DMS153 treated with DMSO at 0.1 percent for 48 hours (cell line): Measurements from ENCODE around the gene FKBP4.

Experiments used
- DNase-seq: peaks from one replicate; lab custom pipeline; 2025; ENCODE audit not compliant: unreplicated experiment; lab: John Stamatoyannopoulos, UW

The FKBP4 gene

DNA sequence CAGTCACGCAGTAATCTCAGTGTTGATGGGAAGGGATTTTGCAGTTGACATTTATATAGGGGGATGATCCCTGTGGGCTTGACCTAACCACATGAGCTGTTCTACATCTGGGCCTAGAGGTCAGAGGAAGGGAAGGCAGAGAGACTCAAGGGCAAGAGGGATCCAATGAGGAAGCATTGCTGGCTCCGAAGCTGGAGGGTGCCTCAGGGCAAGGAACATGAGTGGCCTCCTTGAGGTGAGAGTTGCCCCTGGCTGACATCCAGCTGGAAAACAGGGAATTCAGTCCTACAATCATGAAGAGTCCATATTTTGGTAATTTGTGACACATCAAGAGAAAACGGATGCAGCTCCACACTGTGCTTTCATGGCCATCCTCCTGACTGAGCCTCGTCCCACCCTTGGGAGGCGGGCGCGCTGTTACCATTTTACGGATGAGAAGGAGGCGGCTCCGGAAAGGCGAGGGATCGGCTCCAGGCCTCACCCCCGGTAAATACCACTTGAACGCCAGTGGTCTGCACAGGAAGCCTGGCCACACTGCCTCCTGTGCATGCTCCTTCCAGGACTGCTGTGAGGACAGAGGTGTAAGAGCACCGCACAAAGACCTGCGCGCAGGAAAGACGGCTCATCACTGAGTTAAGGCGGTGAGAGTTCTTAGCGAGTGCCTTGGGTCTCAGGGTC, 18.5 kb upstream of the FKBP4 start:
- DNase-seq, result no peak

DNA sequence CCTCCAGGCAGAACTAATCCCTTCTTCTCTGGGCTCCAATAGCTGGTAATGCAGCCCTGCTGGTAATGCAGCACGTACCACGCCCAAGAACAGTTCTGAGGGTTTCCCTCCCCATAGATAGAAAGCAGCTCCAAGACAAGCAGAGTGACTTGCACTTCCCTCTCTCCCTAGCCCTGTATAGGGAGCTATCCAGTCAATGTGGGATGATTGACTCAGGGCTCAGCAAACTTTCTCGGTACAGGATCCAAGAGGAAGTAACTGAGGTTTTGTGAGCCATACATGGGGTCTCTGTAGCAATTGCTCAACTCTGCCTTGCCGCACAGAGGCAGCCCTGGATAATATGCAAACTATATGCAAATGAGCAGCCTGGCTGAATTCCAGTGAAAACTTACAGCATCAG, 15.5 kb upstream of the FKBP4 start:
- DNase-seq, result no peak

DNA sequence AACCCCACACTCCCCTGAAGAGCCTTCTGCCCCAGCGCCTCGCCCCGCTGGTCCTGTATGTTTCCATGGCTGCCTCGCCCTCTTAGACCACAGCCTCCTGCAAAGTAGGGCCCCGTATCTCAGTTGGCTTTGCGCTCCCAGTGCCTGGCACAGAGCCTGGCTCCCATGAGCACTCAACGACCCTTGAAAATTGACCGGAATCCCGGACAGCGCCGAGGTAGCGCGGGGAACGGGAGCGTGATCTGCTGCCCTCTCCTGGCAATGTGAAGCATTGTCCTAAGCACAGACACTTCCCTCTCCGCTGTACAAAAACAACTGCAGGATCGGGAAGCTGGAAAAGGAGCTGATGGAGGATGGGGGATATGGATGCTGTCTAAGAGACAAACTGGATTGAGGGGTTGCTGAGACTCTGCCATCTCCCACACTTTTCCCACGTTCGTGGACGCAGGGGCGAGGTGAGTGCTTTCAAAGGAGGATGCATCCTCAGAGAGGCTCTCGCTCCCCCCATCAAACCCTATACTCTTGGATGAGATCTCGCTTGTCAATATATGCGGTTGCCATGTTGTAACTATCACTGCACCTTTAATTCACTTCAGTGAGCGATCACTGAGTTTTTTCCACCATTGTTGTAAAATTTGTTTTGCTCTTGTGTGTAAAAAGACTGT, 10.7 kb upstream of the FKBP4 start:
- DNase-seq, result peak; percentile 63

DNA sequence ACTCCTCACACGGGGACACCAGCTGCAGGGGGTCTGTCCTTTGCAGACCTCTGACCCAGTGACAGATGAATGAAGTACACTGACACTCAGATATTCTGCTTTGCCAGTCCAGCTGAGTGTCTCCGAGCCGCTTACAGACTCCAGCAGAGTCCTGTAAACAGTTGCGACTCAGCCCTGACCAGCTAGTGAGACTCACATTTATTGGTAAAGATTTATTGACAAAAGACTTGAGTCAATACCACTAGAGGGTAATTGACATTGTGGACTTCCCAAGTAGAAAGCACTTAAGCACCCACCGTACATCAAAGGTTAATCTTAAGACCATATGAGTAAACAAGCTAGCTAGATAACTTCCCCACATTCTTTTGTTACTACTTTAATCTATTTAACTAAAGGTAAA, 9.8 kb upstream of the FKBP4 start:
- no peak for DNase-seq

DNA sequence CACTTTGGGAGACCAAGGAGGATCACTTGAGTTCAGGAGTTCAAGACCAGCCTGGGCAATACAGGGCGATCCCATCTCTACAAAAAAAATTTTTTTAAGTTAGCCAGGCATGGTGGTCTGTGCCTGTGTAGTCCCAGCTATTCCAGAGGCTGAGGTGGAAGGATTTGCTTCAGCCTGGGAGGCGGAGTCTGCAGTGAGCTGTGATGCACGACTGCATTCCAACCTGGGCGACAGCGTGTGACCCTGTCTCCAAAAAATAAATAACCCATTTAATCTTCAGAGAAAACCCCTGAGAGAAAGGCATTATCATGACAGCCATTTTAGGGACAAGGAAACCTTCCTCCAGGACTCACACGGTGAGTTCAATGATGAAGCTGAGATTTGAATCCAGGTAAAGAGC, 3.7 kb upstream of the FKBP4 start:
- DNase-seq, result no peak

DNA sequence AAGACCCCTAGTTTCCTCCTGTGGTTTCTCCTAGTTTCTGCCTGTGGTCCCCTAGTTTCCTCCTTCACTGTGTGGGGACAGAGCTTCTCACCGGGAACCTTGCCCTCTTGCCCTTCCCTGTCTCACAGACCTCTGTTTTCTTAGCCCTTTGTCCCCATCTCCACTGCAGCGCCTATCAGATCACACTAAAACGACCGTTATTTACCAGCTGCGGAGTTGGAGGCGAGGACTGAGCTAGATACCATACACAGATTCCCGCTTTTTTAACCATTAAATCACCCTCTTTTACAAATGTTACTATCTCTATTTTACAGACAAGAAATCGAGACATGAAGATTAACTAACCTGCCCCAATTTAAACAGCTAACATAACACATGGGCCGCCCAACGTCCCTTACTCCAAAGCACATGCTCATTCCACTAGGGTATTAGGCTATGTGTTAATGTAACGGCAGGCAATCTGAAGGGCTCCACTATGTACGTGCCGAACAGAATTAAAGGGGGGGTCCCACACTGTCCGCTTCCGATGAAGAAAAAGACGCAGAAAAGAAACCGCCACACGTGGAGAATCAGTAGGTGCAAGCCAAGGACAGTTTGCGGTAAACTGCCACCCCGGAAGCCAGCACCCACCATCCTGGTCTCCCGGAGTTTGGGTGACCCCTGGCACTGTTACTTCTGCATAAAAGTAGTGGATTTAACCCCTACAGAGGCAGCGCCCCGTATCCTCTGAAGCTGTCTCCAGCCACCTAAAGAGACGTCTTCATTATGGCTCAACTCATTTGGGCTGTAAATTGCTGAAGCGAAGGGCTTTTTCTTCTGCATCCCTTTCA, 1.9 kb upstream of the FKBP4 start:
- DNase-seq, result no peak

DNA sequence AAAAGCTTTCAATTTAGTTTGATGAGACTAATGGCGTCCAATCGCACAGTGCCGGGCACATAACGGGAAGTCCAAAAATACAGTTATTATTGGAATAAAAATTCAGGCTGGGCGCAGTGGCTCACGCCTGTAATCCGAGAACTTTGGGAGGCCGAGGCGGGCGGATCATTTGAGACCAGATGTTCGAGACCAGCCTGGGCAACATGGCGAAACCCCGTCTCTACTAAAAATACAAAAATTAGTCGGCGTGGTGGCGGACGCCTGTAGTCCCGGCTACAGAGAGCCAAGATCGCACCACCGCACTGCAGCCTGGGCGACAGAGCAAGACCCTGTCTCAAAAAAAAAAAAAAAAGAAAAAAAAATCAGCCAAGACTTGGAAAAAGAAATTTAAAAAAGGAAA, 1.2 kb upstream of the FKBP4 start:
- no peak for DNase-seq

DNA sequence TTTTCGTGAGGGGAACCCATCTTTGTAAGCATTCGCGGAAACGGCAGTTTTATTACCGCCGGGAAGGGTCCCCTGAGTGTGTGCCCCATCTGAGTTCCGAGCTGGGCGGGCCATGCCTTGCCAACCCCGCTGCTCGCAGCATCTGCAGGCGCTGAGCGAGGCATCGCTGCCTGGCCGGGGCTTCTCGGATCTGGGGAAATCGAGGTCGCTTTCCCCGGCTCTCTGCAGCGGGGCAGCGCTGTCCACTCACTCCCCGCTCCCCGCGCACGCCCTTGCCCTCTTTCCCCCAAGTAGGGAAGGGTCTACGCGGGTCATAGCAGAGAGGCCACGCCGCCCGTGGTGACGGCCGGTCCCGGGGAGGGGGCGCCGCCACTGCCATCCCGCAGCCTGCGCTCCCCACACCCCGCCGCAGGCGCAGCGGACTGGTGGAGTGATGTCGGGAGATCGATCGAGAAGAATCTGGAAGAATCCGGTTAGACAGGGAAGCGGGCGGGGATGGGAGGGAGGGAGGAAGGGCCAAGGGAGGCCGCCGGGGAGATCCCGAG, 507 bp upstream of the FKBP4 start:
- DNase-seq, result no peak

DNA sequence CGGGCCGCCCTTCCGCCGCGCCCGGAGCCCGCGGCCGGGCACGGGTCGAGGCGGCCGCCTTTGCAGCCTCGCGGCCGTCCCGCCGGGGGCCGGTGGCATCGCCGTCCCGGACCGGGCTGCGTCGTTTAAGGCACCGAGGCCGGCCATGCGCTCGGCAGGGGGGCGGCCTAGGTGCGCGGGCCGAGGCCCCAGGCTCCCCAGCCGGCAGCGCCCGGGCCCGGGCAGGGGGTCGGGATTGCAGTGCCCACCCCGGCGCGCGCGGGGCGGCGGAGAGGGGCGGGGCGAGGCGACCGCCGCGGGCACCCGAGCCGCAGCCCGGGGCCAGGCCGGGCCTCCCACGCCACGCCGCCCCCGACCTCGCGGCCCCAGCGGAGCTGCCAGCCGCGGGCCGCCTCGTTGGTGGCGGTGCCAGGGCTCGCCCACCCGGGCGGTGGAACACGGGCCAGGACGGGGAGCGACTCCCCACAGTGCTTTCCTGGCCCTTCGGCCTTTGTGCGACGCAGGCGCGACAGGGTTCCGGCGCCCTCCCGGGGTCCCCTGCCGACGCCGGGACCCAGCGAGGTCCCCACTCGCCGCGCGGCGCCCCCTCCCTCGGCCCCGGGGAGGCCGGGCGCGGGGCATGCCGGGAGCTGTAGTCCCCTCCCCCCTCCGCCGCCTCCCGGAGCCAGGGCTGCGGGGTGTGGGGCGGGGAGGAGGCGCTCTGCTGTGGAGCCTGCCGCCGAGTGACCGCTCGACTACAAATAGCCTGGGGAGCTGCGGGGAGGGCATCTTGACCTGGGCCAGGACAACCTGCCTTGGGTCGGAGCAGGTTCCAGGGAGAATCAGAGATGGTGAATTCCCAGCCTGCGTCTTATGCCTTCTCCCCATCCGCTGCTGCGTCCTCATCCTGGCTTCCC, 769 bp downstream of the FKBP4 start:
- no peak for DNase-seq

DNA sequence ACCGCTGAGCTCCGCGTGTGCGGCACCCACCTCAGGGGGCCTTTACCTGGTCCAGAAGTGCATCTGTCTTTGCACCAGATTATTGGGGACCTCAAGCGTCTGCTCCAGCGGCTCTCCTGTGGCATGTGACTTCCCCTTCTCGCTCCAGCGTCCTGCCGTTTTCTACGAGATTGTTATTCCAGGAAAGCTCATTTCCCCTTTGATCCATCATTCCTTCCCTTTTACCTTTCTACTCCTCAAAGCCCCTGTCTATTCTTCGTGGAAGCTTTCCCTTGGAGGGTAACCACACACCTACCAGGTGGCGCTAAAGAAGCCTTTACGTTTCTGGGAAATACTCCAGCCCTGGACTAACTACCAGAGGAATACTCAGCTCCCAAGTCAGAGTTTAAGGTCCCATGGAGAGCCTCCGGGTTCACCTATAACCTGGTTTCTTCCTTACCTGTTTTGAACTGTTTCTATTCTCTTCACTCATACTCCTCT, 1.5 kb downstream of the FKBP4 start:
- DNase-seq, result no peak

DNA sequence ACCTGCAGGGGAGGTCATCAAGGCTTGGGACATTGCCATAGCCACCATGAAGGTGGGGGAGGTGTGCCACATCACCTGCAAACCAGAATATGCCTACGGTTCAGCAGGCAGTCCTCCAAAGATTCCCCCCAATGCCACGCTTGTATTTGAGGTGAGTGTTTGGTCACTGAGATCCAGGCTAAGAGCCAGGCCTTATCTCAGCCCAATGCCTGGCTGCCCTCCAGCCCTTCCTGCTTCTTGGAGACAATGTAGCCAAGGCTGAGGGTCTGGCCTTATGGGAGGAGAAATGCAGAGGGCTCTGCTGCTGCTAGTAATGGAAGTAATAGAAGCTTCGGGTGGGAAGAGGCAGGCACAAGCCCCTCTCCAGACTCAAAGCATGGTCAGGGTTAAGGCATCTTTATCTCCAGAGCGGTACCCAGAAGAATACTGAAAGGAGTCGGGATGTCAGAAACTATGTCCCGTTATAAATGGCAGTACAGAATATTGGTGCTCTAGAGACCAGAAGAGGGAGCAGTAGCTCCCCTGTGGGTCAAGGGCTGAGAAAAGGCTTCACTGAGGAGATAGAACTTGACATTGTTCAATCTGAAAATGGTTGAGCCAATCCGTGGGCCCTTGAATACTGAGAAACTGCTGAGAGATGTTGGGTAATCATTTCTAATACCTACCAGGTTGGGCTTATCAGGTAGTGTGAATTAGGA, 3.1 kb downstream of the FKBP4 start:
- DNase-seq, result no peak

DNA sequence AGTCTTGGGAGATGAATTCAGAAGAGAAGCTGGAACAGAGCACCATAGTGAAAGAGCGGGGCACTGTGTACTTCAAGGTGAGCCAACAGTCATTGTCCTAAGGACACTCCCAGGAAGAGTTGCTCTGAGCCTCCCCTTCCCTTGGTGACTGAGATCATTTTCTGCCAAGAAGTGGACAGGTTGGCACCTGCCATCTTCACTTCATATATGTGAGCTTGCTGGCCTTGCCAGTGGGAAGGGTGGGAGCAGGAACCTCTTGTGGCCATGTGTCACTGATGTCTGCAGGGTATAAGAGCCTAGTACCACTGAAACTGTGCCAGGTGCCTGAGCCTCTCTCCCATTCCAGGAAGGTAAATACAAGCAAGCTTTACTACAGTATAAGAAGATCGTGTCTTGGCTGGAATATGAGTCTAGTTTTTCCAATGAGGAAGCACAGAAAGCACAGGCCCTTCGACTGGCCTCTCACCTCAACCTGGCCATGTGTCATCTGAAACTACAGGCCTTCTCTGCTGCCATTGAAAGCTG, 5.3 kb downstream of the FKBP4 start:
- no peak for DNase-seq

DNA sequence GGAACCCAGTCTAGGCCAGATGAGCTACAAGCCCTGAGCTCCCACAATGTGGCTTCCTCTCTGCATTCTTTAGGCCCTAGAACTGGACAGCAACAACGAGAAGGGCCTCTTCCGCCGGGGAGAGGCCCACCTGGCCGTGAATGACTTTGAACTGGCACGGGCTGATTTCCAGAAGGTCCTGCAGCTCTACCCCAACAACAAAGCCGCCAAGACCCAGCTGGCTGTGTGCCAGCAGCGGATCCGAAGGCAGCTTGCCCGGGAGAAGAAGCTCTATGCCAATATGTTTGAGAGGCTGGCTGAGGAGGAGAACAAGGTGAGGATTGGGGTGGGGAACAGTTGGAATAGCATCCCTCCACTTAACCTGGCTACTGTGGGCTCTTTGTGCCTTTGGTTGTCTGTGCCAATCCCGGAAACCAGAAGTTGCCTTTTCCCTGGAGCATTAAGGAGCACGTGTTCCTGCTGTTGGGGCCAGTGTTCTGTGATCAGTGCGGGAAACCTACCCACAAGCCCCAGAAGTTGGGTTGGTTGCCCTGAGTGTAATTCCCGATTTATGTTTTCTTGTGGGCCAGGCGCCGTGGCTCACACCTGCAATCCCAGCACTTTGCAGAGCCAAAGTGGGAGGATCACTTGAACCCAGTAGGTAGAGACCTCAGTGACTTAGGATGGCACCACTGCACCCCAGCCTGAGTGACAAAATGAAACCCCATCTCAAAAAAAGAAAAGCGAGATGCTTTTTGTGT, 6.4 kb downstream of the FKBP4 start:
- DNase-seq, result no peak

DNA sequence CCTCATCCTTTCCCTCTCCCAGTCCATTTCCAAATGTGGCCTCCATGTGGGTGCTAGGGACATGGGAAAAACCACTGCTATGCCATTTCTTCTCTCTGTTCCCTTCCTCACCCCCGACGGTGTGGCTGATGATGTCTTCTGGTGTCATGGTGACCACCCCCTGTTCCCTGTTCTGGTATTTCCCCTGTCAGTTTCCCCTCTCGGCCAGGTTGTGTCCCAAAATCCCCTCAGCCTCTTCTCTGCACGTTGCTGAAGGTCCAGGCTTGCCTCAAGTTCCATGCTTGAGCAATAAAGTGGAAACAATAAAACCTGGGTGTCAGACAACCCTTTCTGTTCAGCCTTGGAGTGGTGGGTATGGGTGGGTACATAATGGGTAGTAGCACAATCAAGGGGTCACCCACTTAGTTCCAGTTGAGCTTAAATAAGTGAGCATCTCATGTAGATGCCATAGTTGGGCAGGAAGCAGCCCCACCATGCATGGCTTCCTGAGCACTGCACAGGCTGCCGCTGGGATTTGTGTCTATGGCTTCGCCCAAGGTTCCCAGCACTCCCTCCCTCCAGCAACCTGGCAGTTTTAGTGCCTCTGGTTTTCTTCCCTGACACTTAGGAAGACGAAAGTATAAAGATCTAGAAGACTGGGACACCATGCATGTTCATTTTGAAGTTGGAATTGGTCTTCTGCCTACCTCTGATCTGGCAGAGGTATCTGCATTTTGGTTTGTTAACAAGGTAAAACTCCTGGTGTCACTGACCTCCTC, 9.0 kb downstream of the FKBP4 start:
- no peak for DNase-seq

DNA sequence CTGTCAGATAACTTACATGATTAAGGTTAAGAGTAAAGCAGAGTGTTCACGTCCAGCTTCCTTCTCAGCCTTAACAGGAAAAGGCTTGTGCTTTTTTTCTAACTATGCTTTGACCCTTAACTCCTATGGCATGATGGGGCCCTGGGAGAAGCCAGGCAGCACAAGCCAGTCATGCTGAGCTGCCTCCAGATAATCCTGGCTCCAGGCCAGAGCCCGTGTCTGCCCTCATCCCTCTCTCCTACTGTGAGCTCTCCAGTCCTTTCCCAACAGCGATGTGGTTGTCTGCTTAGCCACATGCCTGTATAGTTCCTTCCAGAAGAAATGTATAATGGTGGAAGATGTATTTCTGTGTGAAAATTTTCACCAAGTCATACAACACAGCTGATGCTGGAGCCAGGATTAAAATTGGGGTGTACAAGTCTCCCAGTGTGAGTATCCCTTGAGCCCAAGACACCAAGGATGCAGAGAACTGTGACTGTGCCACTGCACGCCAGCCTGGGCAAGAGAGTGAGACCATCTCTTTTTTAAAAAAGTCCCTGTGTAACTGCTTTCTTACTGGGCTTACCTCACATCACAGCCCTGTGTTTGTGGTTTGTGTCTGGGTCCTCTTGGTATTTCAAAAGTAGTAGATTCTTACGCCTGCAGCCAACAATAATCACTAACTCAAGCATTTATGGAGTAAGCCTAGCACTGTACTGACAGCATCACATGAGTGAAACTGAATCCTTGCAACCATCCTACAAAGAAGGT, 9.8 kb downstream of the FKBP4 start:
- DNase-seq, result no peak

DNA sequence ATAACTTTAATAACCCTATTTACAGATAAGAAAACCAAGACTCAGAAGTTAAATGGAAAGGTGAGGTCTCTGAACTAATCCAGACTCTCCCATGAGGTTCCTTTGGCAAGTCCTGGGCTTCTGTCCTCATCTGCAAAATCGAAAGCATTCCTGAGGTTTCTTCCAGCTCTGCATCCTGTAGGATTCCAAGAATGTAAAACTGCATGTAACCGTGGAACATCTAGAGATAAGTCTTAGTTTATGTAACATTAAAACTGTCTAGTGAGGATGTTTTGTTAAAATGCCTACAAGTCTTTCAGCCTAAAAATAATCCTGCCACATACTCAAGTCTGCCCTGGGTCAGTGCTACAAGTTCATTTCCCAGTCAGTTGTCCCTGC, 10.4 kb downstream of the FKBP4 start:
- DNase-seq, result no peak

DNA sequence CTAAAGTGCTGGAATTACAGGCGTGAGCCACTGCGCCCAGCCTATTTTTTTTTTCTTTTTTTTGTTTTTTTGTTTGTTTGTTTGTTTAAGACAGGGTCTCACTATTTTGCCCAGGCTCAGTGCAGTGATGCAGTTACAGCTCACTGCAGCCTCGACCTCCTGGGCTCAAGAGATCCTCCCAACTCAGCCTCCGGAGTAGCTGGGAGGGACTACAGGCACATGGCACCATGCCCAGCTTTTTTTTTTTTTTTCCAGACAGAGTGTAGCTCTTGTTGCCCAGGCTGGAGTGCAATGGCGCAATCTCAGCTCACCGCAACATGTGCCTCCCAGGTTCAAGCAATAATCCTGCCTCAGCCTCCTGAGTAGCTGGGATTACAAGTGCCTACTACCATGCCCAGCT, 11.9 kb downstream of the FKBP4 start:
- DNase-seq, result no peak

DNA sequence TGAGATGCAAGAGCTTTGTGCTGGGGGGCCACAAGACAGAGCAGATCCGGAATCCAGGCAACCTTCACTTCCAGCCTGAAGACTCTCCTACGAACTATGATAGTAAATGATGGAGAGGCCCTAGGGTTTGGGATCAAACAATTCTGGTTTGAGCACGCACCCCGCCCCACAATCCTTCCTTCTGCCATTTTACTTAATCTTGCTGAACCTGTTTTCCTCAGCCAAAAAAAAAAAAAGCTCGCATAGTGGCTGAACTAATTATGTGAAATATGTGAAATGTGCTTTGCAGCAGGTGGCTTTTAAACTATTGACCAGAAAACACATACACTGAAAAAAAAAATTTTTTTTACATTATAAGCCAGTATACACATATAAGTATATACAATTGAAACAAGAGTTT, 17.0 kb downstream of the FKBP4 start:
- DNase-seq, result no peak
